ENCODE measurements around the gene ERBIN. TPM values are rescaled to one million over a fixed set of nuclear protein-coding genes. Genes with fewer than 3 reads are reported as not detected.

The ERBIN gene
- total and polyA plus RNA-seq, 2 of the 8 experiments (the other 6 are each of a cell fraction or from before 2014, with no cell fraction given), result 7.7 to 33.2 TPM

- H3K36me3 ChIP-seq (ENCODE audit: control insufficient read depth in 2 of 4, insufficient read depth in 4 of 4, low read length in 3 of 4), result no peaks in the 10 kb centered on the region
- H4K5ac ChIP-seq (ENCODE audit: insufficient read length, low read depth, low read length), result no peak overlapping the region
- POLR2A ChIA-PET (ENCODE audit: partially characterized antibody), result no interaction called here
- H4K20me1 ChIP-seq (replicated peaks in 1 of 2; ENCODE audit: control insufficient read depth in 1 of 2, insufficient read depth in 2 of 2, low read length in 2 of 2), result no peaks in the 10 kb centered on the region
- H2BK120ac ChIP-seq (replicated peaks; ENCODE audit: low read depth, low read length), result no peak overlapping the region
- no peak overlapping the region for H2BK5ac ChIP-seq (ENCODE audit: low read depth, low read length)
- no peak overlapping the region for H2AK5ac ChIP-seq (ENCODE audit: low read depth, low read length)
- CTCF ChIA-PET (ENCODE audit: partially characterized antibody), result no interaction called here
- H3K79me2 ChIP-seq (ENCODE audit: control insufficient read depth in 1 of 2, insufficient read depth in 2 of 2, low read length in 2 of 2), result no peaks in the 10 kb centered on the region
- H3K27ac ChIP-seq (ENCODE audit: low read depth, low read length), result no peak overlapping the region
- H3K18ac ChIP-seq (ENCODE audit: extremely low read depth, low read length), result no peak overlapping the region
- no peaks in the 10 kb centered on the region for H3K79me1 ChIP-seq (ENCODE audit: low read depth, low read length)
- no peak overlapping the region for H3K9ac ChIP-seq (replicated peaks in 1 of 4; ENCODE audit: extremely low read depth in 1 of 4, low read depth in 3 of 4, low read length in 3 of 4)
- H3K4ac ChIP-seq (replicated peaks; ENCODE audit: insufficient read length, low read depth, low read length), result no peak overlapping the region
- H3K23ac ChIP-seq (ENCODE audit: insufficient read length), result no peak overlapping the region
- H3K14ac ChIP-seq (ENCODE audit: insufficient read length), result no peak overlapping the region
- TF ChIP-seq RBBP5 (IDR thresholded peaks at IDR 0.05; ENCODE audit: borderline replicate concordance, low read depth, low read length) (no peak), JUND (IDR thresholded peaks at IDR 0.05; ENCODE audit: low read length) (no peak), FOSL1 (IDR thresholded peaks at IDR 0.05; ENCODE audit: insufficient read depth, low read depth, low read length) (no peak), HDAC6 (IDR thresholded peaks at IDR 0.05; ENCODE audit: low read depth, low read length) (no peak), RFX5 (IDR thresholded peaks at IDR 0.05; ENCODE audit: borderline replicate concordance, low read depth, low read length) (no peak), SIN3A (conservative IDR thresholded peaks at IDR 0.05 in 1 of 2, IDR thresholded peaks at IDR 0.05 in 1 of 2; ENCODE audit: low read depth in 1 of 2, low read length in 2 of 2) (no peak), BRCA1 (IDR thresholded peaks at IDR 0.05; ENCODE audit: low read depth, low read length) (no peak), SP1 (IDR thresholded peaks at IDR 0.05; ENCODE audit: low read depth, low read length) (no peak), SIX5 (IDR thresholded peaks at IDR 0.05; ENCODE audit: low read depth, low read length) (no peak), BACH1 (IDR thresholded peaks at IDR 0.05; ENCODE audit: low read length) (no peak), TBP (IDR thresholded peaks at IDR 0.05; ENCODE audit: low read depth, low read length) (no peak)
- H3K9me3 ChIP-seq (ENCODE audit: insufficient read depth in 2 of 2, low read depth in 1 of 2, low read length in 1 of 2), result peaks cover 9 to 10% of the 10 kb centered on the region in 2 experiments; a peak in 3 of 4 replicates
- no peak overlapping the region for H2BK20ac ChIP-seq (ENCODE audit: low read length)
- H3K4me2 ChIP-seq (ENCODE audit: insufficient read depth in 1 of 2, low read depth in 2 of 2, low read length in 2 of 2), result no peak overlapping the region
- DNase-seq (ENCODE audit: low read depth in 1 of 2, low spot score in 2 of 2), result no peak
- no peaks in the 10 kb centered on the region for H3K23me2 ChIP-seq (ENCODE audit: low read depth, low read length)
- no peak overlapping the region for H2BK12ac ChIP-seq (ENCODE audit: low read depth, low read length)
- no peak for FAIRE-seq
- H3K4me3 ChIP-seq (ENCODE audit: extremely low read depth in 1 of 4, insufficient read depth in 2 of 4, low read depth in 3 of 4, low read length in 4 of 4), result no peak overlapping the region
- no peak overlapping the region for H2BK15ac ChIP-seq (ENCODE audit: low read length)
- 100% methylated on average over 1 of the region's 2 CpGs; no CpG with 5 or more reads in 1 of the 2 experiments for WGBS, 2 experiments (ENCODE audit: extremely low coverage in 1 of 2, insufficient coverage in 1 of 2, insufficient read length in 1 of 2, insufficient replicate concordance in 2 of 2, low coverage in 1 of 2, low lambda C conversion rate in 2 of 2, missing lambda C conversion rate in 1 of 2)
- no peak overlapping the region for H4K91ac ChIP-seq (replicated peaks; ENCODE audit: insufficient read length, low read length)
- H3K56ac ChIP-seq (replicated peaks; ENCODE audit: insufficient read length, low read depth, low read length), result no peak overlapping the region
- no peaks in the 10 kb centered on the region for H3K4me1 ChIP-seq (replicated peaks in 1 of 4; ENCODE audit: control insufficient read depth in 3 of 4, insufficient read depth in 4 of 4, low read length in 3 of 4)
- no peak overlapping the region for H4K8ac ChIP-seq (ENCODE audit: extremely low read depth, insufficient read depth, low read length)
- H3K27me3 ChIP-seq (replicated peaks in 1 of 4; ENCODE audit: control insufficient read depth in 3 of 4, extremely low read depth in 1 of 4, insufficient read depth in 3 of 4, low read length in 3 of 4), result no peaks in the 10 kb centered on the region
- no peak overlapping the region for H2AFZ ChIP-seq (ENCODE audit: low read length)
Measured at GRCh38 chr5:66100851-66101250, 174.5 kb downstream of the ERBIN start.
